Measurements from ENCODE around the gene KIRREL3.
A peak's percentile ranks its signal among the peaks of the same experiment; 100 is the strongest.

KIRREL3 gene

GRCh38 chr11:126634963-126635362, 365.6 kb downstream of the KIRREL3 start:
- DNase-seq (ENCODE audit: low read depth), result no peak

GRCh38 chr11:126633330-126633729, 367.2 kb downstream of the KIRREL3 start:
- no peak for DNase-seq (ENCODE audit: low read depth)

GRCh38 chr11:126630893-126631798, 369.4 kb downstream of the KIRREL3 start:
- no peak for DNase-seq (ENCODE audit: low read depth)

GRCh38 chr11:126630488-126630887, 370.1 kb downstream of the KIRREL3 start:
- DNase-seq (ENCODE audit: low read depth), result no peak

GRCh38 chr11:126628790-126629621, 371.6 kb downstream of the KIRREL3 start:
- DNase-seq (ENCODE audit: low read depth), result no peak

- DNase-seq (ENCODE audit: low read depth), result no peak
Observed at GRCh38 chr11:126628450-126628789, 372.1 kb downstream of the KIRREL3 start.

GRCh38 chr11:126627421-126627820, 373.1 kb downstream of the KIRREL3 start:
- no peak for DNase-seq (ENCODE audit: low read depth)

- DNase-seq (ENCODE audit: low read depth), result no peak
Observed at GRCh38 chr11:126624506-126624905, 376.1 kb downstream of the KIRREL3 start.

GRCh38 chr11:126619516-126619915, 381.1 kb downstream of the KIRREL3 start:
- DNase-seq (ENCODE audit: low read depth), result no peak

- no peak for DNase-seq (ENCODE audit: low read depth)
Observed at GRCh38 chr11:126615845-126616244, 384.7 kb downstream of the KIRREL3 start.

- DNase-seq (ENCODE audit: low read depth), result no peak
Observed at GRCh38 chr11:126613272-126613671, 387.3 kb downstream of the KIRREL3 start.

GRCh38 chr11:126612671-126613070, 387.9 kb downstream of the KIRREL3 start:
- no peak for DNase-seq (ENCODE audit: low read depth)

- no peak for DNase-seq (ENCODE audit: low read depth)
Observed at GRCh38 chr11:126611438-126611837, 389.1 kb downstream of the KIRREL3 start.

- no peak for DNase-seq (ENCODE audit: low read depth)
Observed at GRCh38 chr11:126608658-126609057, 391.9 kb downstream of the KIRREL3 start.

GRCh38 chr11:126607776-126608541, 392.6 kb downstream of the KIRREL3 start:
- no peak for DNase-seq (ENCODE audit: low read depth)

GRCh38 chr11:126607374-126607773, 393.2 kb downstream of the KIRREL3 start:
- peak; percentile 21 for DNase-seq (ENCODE audit: low read depth)

- no peak for DNase-seq (ENCODE audit: low read depth)
Observed at GRCh38 chr11:126606484-126606883, 394.1 kb downstream of the KIRREL3 start.

- DNase-seq (ENCODE audit: low read depth), result no peak
Observed at GRCh38 chr11:126604461-126604860, 396.1 kb downstream of the KIRREL3 start.

GRCh38 chr11:126603486-126603885, 397.1 kb downstream of the KIRREL3 start:
- DNase-seq (ENCODE audit: low read depth), result no peak

GRCh38 chr11:126602993-126603392, 397.6 kb downstream of the KIRREL3 start:
- DNase-seq (ENCODE audit: low read depth), result no peak

GRCh38 chr11:126602349-126602940, 398.1 kb downstream of the KIRREL3 start:
- DNase-seq (ENCODE audit: low read depth), result no peak
